Head of caudate nucleus (tissue), 42 donors: ENCODE results near the gene STOX1.
"Not testable (repeated sequence)": the region's sequence is repeated elsewhere in the genome, so short reads cannot be mapped to it uniquely, and the experiment has no call there.

Experiments used
- DNase-seq, 42 donors: peaks; one replicate each; pipeline versions ENCODE4 v3.0.0 to v3.0.0-alpha.2; 2020 to 2021; ENCODE audit warnings: mixed read lengths in 7 of 42
- intact Hi-C: fragments of 100-400 bp; cut with DNase I; formaldehyde crosslinking; loops from one replicate; pipeline ENCODE4 v1.15.0; 2022

STOX1 gene

DNA sequence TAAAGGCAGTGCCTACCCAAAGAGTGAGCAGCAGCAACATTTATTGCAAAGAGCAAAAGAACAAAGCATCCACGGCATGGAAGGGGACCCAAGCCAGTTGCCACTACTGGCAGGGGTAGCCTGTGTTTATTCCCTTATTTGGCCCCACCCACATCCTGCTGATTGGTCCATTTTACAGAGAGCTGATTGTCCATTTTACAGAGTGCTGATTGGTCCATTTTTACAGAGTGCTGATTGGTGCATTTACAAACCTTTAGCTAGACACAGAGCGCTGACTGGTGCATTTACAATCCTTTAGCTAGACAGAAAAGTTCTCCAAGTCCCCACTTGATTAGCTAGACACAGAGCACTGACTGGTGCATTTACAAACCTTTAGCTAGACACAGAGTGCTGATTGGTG is 4.7 kb upstream of the STOX1 start:
- DNase-seq, result not testable (repeated sequence)

GRCh38 chr10:68827592-68827959 is 245 bp downstream of the STOX1 start:
- not testable (repeated sequence) for DNase-seq

More for the DNA sequence above, 4.7 kb upstream of the STOX1 start:
- intact Hi-C loops, result not testable (repeated sequence)

GRCh38 chr10:68828083-68828601 is 811 bp downstream of the STOX1 start:
- peak in 14 of 42 donors; percentile 5 to 48 (median 21) for DNase-seq

More at GRCh38 chr10:68827592-68827959, 245 bp downstream of the STOX1 start:
- intact Hi-C loops, result not testable (repeated sequence)

DNA sequence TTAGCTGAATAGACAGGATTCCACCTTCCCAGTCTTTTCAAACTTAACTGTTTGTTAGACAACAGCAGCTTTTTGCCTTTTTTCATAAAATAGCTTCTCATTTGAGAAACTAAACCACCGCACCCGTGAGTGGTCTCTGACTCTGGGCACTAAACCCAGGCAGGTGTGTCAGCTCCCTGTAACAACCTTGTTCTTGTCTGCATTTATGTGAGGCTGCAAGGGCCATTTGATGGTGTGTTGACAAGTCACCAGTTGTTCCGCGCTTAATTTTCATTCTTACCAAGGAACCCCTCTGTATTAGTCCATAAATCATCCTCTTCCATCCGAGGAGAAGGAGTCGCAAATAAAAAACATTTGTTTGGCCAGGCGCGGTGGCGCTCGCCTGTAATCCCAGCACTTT is 1.5 kb downstream of the STOX1 start:
- DNase-seq, result no peak
- intact Hi-C loops, result no loop called here

More at GRCh38 chr10:68828083-68828601, 811 bp downstream of the STOX1 start:
- intact Hi-C loops, result not testable (repeated sequence)

DNA sequence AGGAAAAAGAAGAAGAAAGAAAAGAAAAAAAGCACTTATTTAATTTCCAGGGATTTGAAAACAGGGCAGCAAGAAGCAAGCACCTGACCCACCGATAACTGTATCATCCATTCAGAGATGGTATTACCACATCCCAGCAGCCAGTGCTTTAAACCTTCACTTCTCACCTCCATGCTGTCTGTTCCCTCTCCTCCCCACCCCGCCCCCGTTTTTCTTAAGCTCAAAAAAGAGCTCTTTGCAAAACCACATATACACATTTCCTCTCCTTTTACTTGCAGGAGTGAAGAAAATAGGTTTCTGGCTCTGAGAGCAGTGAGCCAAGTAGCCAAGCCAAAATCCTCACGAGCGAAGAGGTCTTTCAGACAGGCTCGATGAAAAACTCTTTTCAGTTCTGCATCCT is 2.2 kb downstream of the STOX1 start:
- DNase-seq, result peak in 10 of 42 donors; percentile 11 to 58 (median 26)
- intact Hi-C loops, result no loop called here

DNA sequence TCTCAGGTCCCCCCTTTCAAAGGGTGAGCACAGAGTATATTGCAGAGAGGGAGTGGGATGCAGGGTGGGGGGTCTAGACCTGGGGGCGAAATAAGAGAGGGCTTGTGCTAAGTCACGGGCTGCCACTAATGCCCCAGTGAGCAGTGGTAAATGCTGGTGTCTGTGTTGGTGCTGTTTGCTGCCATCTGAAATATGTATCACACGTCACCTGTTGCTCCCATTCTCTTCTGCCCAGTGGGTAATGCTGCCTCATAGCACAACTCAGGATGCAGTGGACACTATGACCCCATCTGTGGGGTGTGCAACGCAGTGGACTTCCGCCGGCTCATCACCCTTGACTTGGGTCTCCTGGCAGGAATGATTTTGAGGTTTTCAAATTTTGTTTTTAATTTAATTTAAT is 2.6 kb downstream of the STOX1 start:
- intact Hi-C loops, result no loop called here
- no peak for DNase-seq

DNA sequence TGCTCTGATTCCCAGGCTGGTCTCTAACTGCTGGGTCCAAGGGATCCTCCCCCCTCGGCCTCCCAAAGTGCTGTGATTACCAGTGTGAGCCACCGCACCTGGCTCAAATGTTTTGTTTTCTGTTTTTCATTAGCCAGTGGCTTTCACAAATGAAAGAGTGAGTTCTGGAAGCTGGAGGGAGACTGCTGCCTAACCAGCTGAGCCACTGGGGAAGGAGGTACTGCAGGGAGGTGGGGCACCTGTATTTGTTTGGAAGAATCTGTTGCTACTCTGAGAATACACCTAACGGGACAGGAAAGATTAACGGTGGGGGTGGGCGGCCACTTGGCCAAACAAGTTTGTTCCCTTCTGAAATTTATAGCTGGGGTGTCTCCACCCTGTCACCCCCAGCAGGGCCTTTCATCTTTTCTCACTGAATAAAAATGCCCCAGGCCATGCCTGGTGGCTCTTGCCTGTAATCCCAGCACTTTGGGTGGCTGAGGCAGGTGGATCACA is 4.7 kb downstream of the STOX1 start:
- no peak for DNase-seq
- intact Hi-C loops, result no loop called here

DNA sequence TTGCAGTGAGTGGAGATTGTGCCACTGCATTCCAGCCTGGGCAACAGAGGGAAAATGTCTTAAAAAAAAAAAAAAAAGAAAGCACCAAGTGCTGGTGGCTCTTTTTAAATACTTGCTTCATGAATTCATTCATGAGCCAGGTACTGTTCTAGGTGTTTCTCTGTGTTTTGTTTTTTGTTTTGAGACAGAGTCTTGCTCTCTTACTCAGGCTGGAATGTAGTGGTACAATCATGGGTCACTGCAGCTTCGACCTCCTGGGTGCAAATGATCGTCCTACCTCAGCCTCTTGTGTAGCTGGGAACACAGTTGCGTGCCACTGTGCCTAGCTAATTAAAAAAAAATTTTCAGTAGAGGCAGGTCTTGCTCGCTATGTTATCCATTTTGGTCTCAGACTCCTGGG is 5.3 kb downstream of the STOX1 start:
- intact Hi-C loops, result no loop called here
- no peak for DNase-seq

DNA sequence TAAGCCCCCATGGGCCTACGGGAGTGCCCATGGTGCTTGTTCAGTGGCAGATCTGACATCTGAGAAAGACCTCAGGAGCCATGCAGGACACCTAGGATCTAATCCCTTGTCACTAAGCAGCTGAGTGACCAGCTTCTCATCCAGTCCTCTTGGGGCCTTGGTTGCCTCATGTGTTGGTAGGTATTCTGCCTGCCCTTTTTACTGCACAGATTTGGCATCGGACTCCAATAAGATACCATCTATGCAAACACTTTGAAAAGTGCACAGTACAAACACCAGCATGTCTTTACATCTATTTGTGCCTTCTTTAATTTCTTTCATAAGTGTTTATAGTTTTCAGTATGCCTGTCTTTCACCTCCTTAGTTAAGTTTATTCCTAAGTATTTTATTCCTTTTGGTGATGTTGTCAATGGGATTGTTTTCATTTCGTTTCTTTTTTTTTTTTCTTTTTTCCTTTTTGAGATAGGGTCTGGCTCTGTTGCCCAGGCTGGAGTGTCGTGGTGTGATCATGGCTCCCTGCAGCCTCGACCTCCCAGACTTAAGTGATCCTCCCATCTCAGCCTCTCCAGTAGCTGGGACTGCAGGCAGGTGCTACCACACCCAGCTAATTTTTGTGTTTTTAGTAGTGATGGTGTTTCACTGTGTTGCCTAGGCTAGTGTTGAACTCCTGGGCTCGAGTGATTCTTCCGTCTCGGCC is 10.4 kb downstream of the STOX1 start:
- intact Hi-C loops, result no loop called here
- DNase-seq, result no peak

DNA sequence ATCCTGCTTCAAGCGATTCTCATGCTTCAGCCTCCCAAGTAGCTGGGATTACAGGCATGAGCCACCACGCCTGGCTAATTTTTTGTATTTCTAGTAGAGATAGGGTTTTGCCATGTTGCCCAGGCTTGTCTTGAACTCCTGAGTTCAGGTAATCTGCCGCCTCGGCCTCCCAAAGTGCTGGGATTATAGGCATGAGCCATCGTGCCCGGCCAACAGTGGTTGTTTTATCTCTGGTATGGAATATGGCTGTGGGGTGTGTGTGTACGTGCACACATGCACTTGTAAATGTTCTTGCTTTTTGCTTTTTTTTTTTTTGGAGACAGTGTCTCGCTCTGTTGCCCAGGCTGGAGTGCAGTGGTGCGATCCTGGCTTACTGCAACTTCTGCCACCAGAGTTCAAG is 13.3 kb downstream of the STOX1 start:
- intact Hi-C loops, DNase-seq: not testable (repeated sequence)

- intact Hi-C loops, result no loop called here
Observed at GRCh38 chr10:68848281-68848680, 20.9 kb downstream of the STOX1 start.

GRCh38 chr10:68848806-68849205 is 21.5 kb downstream of the STOX1 start:
- intact Hi-C loops, result no loop called here
- no peak for DNase-seq

More at GRCh38 chr10:68848281-68848680, 20.9 kb downstream of the STOX1 start:
- DNase-seq, result no peak

DNA sequence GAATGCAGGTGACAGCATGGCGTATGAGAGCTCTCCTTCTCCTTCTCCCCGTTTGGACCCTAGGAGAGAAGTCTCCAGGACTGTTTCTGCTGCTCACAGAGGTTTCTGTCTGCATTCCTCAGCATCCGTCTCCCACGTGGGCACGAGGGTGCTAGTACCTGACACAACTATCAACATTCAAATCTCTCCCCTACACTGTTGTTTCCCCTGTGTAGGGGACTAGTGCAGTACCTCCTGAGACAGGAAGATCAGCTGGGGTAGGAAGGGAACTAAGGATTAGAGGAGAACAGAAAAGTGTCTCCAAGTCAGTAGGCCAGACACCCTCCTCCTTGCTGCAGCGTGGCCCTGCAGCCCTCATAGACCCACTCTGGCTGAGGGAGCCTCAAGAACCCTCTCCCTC is 29.0 kb downstream of the STOX1 start:
- no peak for DNase-seq
- intact Hi-C loops, result no loop called here

DNA sequence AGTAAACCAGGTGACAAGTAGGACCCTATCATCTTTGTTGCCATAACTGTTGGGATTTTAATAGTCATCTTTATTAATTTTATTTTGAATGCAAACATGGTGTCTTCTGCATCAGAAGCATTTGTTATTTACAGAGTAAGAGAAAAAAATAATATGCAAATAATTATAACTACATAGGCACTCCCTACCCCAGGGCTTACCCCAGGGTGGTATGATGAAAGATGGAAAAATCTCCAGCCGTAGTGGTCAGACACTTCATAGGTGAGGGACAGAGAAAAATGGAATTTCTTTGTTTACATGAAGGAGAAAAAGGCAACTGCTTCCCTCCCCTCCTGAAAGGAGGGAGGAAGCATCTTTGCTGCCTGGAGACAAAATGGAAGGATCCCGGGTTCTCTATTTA is 29.7 kb downstream of the STOX1 start:
- no peak for DNase-seq
- intact Hi-C loops, result no loop called here

DNA sequence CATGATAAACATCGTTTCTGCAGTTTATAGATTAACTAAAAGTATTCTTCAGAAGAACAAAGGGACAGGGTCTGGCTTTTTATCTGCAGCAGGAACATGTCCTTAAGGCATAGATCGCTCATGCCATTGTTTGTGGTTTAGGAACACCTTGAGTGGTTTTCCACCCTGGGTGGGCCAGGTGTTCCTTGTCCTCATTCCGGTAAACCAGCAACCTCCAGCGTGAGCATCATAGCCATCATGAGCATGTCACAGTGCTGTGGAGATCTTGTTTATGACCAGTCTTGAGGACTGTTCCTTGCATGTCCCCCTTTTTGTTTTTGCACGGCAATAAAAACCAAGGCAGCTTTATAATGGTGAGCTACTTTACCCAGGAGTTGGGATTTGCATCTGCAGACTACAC is 33.9 kb downstream of the STOX1 start:
- intact Hi-C loops, result no loop called here
- no peak for DNase-seq

DNA sequence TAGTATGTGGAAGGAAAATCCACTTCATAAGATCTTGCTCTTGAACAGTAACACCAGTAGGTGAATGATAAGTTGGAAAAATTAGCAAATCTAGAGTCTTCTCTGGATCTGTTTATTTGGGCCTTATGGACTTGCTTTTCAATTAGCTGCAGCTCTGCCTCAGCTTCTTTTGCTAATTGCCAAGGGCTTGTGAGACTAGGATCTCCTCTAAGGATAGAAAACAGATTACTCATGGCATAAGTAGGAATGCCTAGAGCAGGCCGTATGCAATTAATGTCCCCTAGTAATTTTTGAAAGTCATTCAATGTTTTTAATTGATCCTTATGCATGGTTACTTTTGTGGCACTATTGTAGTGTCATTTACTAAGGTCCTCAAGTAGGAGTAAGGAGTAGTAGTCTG is 37.3 kb downstream of the STOX1 start:
- DNase-seq, result no peak
- intact Hi-C loops, result no loop called here

- intact Hi-C loops, DNase-seq: not testable (repeated sequence)
Observed at GRCh38 chr10:68868173-68868572, 40.8 kb downstream of the STOX1 start.

- intact Hi-C loops, result no loop called here
- DNase-seq, result peak in 1 of 42 donors; percentile 38
Observed at GRCh38 chr10:68869623-68870022, 42.3 kb downstream of the STOX1 start.

DNA sequence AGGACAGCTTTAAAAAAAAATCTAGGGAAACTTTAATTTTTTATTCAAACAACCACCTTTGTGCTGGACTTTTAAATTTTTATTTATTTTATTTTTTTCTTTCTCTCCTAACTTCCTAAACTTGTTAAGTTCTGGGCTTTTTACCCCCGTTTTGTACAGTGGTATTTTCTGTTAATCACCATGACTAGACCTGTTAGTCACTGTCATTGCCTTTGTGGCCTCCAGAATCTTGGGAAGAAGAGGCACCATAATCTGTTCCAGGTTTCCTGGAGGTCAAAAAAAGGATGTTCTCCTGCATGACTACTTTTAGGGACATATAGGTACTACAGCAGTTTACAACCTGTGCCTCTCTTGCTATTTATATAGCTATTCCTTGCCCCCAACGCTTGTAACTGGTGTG is 42.7 kb downstream of the STOX1 start:
- intact Hi-C loops, result no loop called here

DNA sequence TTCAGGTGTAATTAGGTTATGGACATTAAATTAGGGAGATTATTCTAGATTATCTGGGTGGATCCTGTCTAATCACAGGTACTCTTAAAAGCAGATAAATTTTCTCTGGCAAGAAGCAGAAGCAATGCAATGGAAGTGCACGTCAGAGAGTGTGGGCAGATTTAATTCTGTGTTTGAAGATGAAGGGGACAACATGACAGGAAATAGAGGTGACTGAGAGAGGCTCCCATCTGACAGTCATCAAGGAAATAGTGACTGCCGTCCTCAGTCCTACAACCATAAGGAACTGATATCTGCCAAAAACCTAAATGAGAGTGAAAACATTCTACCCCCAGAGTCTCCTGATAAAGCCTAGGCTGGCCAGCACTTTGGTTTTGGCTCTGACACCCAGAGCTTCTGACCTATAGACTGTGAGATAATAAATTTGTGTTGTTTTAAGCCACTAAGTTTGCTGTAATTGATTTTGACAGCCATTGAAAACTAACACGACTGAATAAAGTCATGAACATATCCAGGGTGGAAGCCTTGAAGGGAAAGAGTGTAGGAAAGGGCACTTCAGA is 43.3 kb downstream of the STOX1 start:
- intact Hi-C loops, result no loop called here
- no peak for DNase-seq

More for the DNA sequence above, 42.7 kb downstream of the STOX1 start:
- DNase-seq, result no peak
